Left renal cortex interstitium (tissue), 4 donors: ENCODE data around the gene NFIL3. TPM values are rescaled to one million over a fixed set of nuclear protein-coding genes. Genes with fewer than 3 reads are reported as not detected.

Source experiments
- DNase-seq, 4 donors: peaks; one replicate each; pipeline ENCODE4 v3.0.0-alpha.2; 2013; ENCODE audit warnings: low read depth in 4 of 4, low spot score in 2 of 4, missing footprints in 1 of 4
- polyA plus RNA-seq, 4 donors: library from polyadenylated mRNA; unstranded; fragments of 120-200 nt; gene quantifications; one replicate each; pipeline ENCODE4 v1.2.1, GENCODE V29; 2013; ENCODE audit not compliant: insufficient read length in 4 of 4

The NFIL3 gene
- polyA plus RNA-seq, 4 donors, result 23.0 to 31.9 (median 30.4) TPM

DNA sequence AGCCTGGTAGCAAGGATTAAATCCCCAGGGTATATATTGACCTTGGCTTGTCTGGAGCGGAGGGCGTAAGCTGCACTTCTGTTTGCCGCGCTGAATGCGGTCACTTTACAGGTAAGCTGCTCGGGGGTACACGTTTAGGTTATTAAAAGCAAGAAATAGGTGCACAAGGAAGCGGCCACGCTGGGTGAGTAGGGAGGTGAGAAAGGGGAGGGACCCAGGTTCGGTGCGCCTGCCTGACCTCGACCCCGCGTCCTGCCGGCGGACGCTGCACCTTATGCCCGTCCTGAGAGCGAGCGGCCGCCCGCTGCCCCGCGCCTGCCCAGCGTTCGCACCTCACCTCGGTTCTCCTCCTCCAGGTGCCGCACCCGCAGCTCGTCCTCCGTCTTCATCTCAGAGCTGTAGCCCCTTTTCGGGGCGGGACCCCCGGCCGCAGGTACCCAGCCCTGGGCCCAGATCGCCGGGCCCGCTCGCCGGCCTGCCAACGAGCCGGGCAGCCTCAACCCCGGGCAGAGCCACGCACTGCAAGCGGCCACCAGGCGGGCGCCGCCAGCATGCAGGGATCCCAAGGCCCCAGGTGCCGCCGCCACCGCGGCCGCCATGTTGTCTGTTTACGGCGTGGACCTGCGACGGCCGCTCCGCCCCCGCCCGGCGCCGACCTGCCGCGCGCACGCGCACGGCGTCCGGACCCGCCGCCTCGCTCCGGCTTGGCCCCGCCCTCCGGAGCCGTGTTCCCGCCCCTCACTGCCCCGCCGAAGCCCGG is 62.2 kb downstream of the NFIL3 start, which contains the start of gene AUH:
Gene AUH, minus strand, starts transcription at position 628 of the 760 bp plus-strand sequence. Its CDS starts 29 bp downstream, at position 599.
- peak; percentile 21 to 80 (median 70) for DNase-seq

DNA sequence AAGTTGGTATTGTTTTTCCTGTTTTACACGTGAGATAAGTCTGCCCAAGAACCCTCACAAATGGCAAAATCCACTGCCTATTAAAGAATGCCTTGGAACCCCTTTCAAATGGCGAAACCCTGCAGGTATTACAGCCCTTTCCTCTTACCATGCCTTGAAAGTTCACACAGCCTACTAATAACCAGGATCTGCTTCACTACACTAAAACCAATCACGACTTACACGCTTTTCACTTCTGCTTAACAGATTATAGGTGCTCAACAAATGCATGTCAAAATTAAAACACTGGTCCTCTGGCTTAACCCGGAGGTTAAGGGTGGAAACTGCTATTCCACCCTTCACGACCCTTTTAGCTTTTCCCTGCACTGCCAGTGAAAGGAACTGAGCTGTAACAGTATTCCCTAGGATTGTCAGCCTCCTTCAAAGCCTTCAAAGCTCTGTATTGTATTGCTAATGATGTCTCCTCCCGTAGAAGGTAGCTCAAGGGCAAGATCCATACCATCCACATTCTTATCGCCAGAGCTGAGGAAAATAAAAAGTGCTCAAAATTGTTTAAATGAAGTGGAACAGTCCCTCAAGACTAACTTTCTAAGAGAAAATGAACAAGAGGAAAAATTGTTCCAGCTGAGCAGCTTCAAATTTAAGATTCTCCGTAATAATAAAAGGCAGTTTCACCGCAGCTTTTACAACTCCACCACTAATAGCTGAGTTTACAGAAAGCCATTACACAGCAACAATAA is 62.9 kb downstream of the NFIL3 start:
- DNase-seq, result peak; percentile 18 to 48 (median 26)

DNA sequence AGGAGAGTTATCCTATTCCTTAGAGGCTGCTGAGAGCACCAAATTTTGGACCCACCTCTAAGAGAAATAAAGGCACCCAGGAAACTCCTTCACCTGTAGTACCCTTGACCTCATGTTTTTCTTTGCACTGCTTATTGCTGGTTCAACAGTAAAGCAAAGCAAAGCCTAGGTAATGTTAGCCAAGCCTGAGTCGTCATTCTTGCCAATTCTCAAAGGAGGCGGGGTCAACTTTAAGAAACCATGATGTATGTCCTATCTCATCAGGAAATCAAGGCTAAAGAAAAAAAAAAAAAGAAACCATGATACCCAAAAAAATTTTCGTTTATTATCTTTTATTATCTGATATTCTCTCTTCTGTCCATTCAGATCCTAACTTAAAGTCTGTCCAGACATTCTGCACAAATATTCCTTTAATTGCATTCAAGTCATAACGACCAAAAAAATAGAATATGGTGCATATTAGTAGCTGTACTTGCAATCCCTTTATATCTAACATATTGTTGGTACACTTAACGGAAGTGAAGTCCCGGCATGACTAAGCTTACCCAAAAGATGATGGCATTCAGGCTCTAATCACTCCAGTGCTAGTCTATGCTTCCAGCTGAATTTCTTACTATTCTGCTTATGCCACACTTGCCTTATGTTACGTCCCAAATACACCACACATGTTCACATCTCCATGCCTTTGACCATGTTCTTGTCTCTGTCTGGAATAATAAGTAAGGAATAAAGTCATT is 63.7 kb downstream of the NFIL3 start:
- DNase-seq, result no peak

DNA sequence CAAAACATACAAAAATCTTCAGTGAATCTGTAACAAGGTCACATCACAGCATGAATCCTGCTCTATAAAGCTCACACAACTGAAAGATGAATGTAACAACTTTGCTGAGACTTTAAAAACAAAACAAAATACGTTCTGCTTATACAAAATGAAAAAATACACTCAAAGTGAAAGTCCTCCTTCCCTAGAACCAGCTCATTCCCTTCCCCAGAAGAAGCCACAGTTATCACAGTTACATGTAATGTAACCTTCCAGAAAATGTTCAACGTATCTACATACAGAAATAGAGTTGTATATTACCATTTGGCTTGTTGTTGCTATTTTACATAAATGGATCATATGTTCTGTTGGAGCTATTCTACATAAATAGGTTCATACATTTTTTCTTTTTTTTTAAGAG is 64.5 kb downstream of the NFIL3 start:
- DNase-seq, result no peak

Other genes with a start within 250 kb of the NFIL3 start
- gene AUH, start 61.9 kb downstream of the NFIL3 start, polyA plus RNA-seq, result 10 to 100 TPM; 36.8 to 50.1 (median 44.5) TPM